HepG2 (cell line): ENCODE results near the gene STX1B. TPM values are rescaled to one million over a fixed set of nuclear protein-coding genes. Genes with fewer than 3 reads are reported as not detected.
A peak's percentile ranks its signal among the peaks of the same experiment; 100 is the strongest.

Source experiments
- BCL3 ChIP-seq: sonication (generic); formaldehyde crosslinking; IDR thresholded peaks from 2 replicates; pipeline ENCODE4 v1.5.1; 2020; ENCODE audit warnings: mild to moderate bottlenecking, missing genetic modification reagents, moderate library complexity
- FOXK1 ChIP-seq: sonication (generic); formaldehyde crosslinking; IDR thresholded peaks from 2 replicates; pipeline ENCODE4 v1.4.0; 2020; ENCODE audit warnings: low read depth, missing genetic modification reagents, borderline replicate concordance
- FUBP1 ChIP-seq: sonication (generic); formaldehyde crosslinking; IDR thresholded peaks from 2 replicates; pipeline ENCODE4 v1.5.1; 2020; ENCODE audit warnings: missing genetic modification reagents, mild to moderate bottlenecking, borderline replicate concordance
- GABPA ChIP-seq, 2 experiments: IDR thresholded peaks; 2 replicates each; pipeline ENCODE4 v1.6.1; 2011 to 2016; ENCODE audit warnings: low read depth in 2 of 2, low read length in 1 of 2, missing biosample characterization in 1 of 2, missing genetic modification characterization in 1 of 2
- KLF6 ChIP-seq: IDR thresholded peaks from 2 replicates; pipeline ENCODE4 v1.8.0; 2016; ENCODE audit warnings: missing biosample characterization, missing genetic modification reagents
- MED1 ChIP-seq: sonication (generic); formaldehyde crosslinking; IDR thresholded peaks from 2 replicates; pipeline ENCODE4 v1.4.0; 2020; ENCODE audit warnings: missing genetic modification reagents
- PLRG1 ChIP-seq: fragments of 450-650 bp; conservative IDR thresholded peaks from 2 replicates; pipeline ENCODE4 v1.6.1; 2016
- PLSCR1 ChIP-seq: sonication (generic); formaldehyde crosslinking; IDR thresholded peaks from 2 replicates; pipeline ENCODE4 v1.5.0; 2020; ENCODE audit warnings: missing genetic modification reagents, mild to moderate bottlenecking, borderline replicate concordance
- RBM39 ChIP-seq: fragments of 200-400 bp; formaldehyde crosslinking; IDR thresholded peaks from one replicate; pipeline ENCODE4 v1.6.1; 2018; ENCODE audit warnings: antibody characterized with exemption, mild to moderate bottlenecking, low read depth, low read length; ENCODE audit not compliant: poor library complexity, severe bottlenecking
- RFX5 ChIP-seq: IDR thresholded peaks from 2 replicates; pipeline ENCODE4 v1.6.1; 2011; ENCODE audit warnings: low read depth, low read length, improper control_type of control experiment
- RXRA ChIP-seq: sonication (generic); formaldehyde crosslinking; IDR thresholded peaks from 2 replicates; pipeline ENCODE4 v1.5.1; 2020; ENCODE audit warnings: missing genetic modification reagents
- SMAD3 ChIP-seq: sonication (generic); formaldehyde crosslinking; IDR thresholded peaks from 2 replicates; pipeline ENCODE4 v1.4.0; 2020; ENCODE audit warnings: missing genetic modification reagents
- SOX5 ChIP-seq: IDR thresholded peaks from 2 replicates; pipeline ENCODE4 v1.6.1; 2016; ENCODE audit warnings: borderline replicate concordance
- ZBTB39 ChIP-seq: sonication (generic); formaldehyde crosslinking; IDR thresholded peaks from 2 replicates; pipeline ENCODE4 v1.5.0; 2020; ENCODE audit warnings: missing genetic modification reagents
- ZBTB7A ChIP-seq: sonication (generic); formaldehyde crosslinking; IDR thresholded peaks from 2 replicates; pipeline ENCODE4 v1.8.0; 2022; ENCODE audit warnings: mild to moderate bottlenecking, missing genetic modification reagents
- ZGPAT ChIP-seq: IDR thresholded peaks from 2 replicates; pipeline ENCODE4 v1.6.1; 2016; ENCODE audit warnings: mild to moderate bottlenecking
- ZNF17 ChIP-seq: sonication (generic); formaldehyde crosslinking; IDR thresholded peaks from 2 replicates; pipeline ENCODE4 v1.5.0; 2020; ENCODE audit warnings: mild to moderate bottlenecking, missing genetic modification reagents
- ZNF317 ChIP-seq: sonication (generic); formaldehyde crosslinking; IDR thresholded peaks from 2 replicates; pipeline ENCODE4 v1.5.0; 2020; ENCODE audit warnings: mild to moderate bottlenecking, missing genetic modification reagents
- ZNF354B ChIP-seq: sonication (generic); formaldehyde crosslinking; IDR thresholded peaks from 2 replicates; pipeline ENCODE4 v1.8.0; 2022; ENCODE audit warnings: mild to moderate bottlenecking, missing genetic modification reagents
- ZNF460 ChIP-seq: sonication (generic); formaldehyde crosslinking; IDR thresholded peaks from 2 replicates; pipeline ENCODE4 v1.5.1; 2020; ENCODE audit warnings: missing genetic modification reagents, mild to moderate bottlenecking, borderline replicate concordance
- ZNF749 ChIP-seq: sonication (generic); formaldehyde crosslinking; IDR thresholded peaks from 2 replicates; pipeline ENCODE4 v1.8.0; 2022; ENCODE audit warnings: mild to moderate bottlenecking, missing genetic modification reagents, moderate library complexity, borderline replicate concordance
- ZNF772 ChIP-seq: sonication (generic); formaldehyde crosslinking; IDR thresholded peaks from 2 replicates; pipeline ENCODE4 v1.5.0; 2020; ENCODE audit warnings: mild to moderate bottlenecking, missing genetic modification reagents
- polyA plus RNA-seq, 8 experiments: library from polyadenylated mRNA; depleted of rRNA in 3 of 8; stranded (reverse) in 7 of 8; unstranded in 1 of 8; fragments of >200 nt; fragmentation: Illumina TruSeq in 4 of 8; extraction: Trizol in 4 of 8; gene quantifications; 2 replicates each; pipeline versions ENCODE4 v1.2.1 to v1.2.3, GENCODE V29; 2011 to 2016; ENCODE audit warnings: low read depth in 4 of 8, missing spikeins in 1 of 8, mixed read lengths in 1 of 8; ENCODE audit not compliant: insufficient read depth in 1 of 8
- total RNA-seq, 5 experiments: library from RNA; depleted of rRNA; stranded (reverse); fragments of >200 nt; fragmentation: Illumina TruSeq; extraction: Trizol; gene quantifications; 2 replicates each; pipeline ENCODE4 v1.2.3, GENCODE V29; 2016; ENCODE audit warnings: low read depth in 1 of 5

Gene STX1B
- total and polyA plus RNA-seq, 2 of the 13 experiments (the other 11 are each of a cell fraction or from before 2014, with no cell fraction given): 2.1 to 3.0 TPM

GRCh38 chr16:30996324-30996984, 14.0 kb downstream of the STX1B start (continued):
- TF ChIP-seq ZNF317 (CRISPR knock-in tag): no peak
- TF ChIP-seq ZGPAT: peak; percentile 77
- TF ChIP-seq MED1: peak; percentile 78
- TF ChIP-seq ZBTB7A: no peak
- TF ChIP-seq PLRG1: no peak
- TF ChIP-seq ZBTB39 (CRISPR knock-in tag): no peak
- TF ChIP-seq FUBP1 (CRISPR knock-in tag): no peak
- TF ChIP-seq GABPA (IDR thresholded peaks at IDR 0.05; ENCODE audit: low read depth, low read length): no peak
- peak; percentile 49 for TF ChIP-seq GABPA (CRISPR knock-in tag; IDR thresholded peaks at IDR 0.05; ENCODE audit: low read depth)
- TF ChIP-seq ZNF354B (CRISPR knock-in tag): no peak
- no peak for TF ChIP-seq PLSCR1 (CRISPR knock-in tag)
- TF ChIP-seq RBM39: no peak
- no peak for TF ChIP-seq FOXK1 (CRISPR knock-in tag)
- 0 out of 2 replicates have a peak, but pooled peaks have one; percentile 22 for TF ChIP-seq ZNF772 (CRISPR knock-in tag)
- TF ChIP-seq ZNF460 (CRISPR knock-in tag): peak; percentile 39; the same call in 1 of the 2 replicates
- no peak for TF ChIP-seq SMAD3
- no peak; the same call in 1 of the 2 replicates for TF ChIP-seq ZNF749 (CRISPR knock-in tag)
- TF ChIP-seq KLF6 (CRISPR knock-in tag): no peak
- TF ChIP-seq SOX5 (CRISPR knock-in tag): peak; percentile 44; the same call in 1 of the 2 replicates
- peak; percentile 4; the same call in 1 of the 2 replicates for TF ChIP-seq RFX5
- peak; percentile 56; the same call in 1 of the 2 replicates for TF ChIP-seq RXRA (CRISPR knock-in tag)
- TF ChIP-seq ZNF17 (CRISPR knock-in tag): no peak
- TF ChIP-seq BCL3 (CRISPR knock-in tag): no peak
